Islet precursor cell (in vitro differentiated cells): ENCODE results near the gene ABCA8.
"Not testable (repeated sequence)": the region's sequence is repeated elsewhere in the genome, so short reads cannot be mapped to it uniquely, and the experiment has no call there.

ENCODE experiments used
- DNase-seq: peaks from one replicate; pipeline ENCODE4 v3.0.0-alpha.2; 2018

ABCA8 gene, protein sequence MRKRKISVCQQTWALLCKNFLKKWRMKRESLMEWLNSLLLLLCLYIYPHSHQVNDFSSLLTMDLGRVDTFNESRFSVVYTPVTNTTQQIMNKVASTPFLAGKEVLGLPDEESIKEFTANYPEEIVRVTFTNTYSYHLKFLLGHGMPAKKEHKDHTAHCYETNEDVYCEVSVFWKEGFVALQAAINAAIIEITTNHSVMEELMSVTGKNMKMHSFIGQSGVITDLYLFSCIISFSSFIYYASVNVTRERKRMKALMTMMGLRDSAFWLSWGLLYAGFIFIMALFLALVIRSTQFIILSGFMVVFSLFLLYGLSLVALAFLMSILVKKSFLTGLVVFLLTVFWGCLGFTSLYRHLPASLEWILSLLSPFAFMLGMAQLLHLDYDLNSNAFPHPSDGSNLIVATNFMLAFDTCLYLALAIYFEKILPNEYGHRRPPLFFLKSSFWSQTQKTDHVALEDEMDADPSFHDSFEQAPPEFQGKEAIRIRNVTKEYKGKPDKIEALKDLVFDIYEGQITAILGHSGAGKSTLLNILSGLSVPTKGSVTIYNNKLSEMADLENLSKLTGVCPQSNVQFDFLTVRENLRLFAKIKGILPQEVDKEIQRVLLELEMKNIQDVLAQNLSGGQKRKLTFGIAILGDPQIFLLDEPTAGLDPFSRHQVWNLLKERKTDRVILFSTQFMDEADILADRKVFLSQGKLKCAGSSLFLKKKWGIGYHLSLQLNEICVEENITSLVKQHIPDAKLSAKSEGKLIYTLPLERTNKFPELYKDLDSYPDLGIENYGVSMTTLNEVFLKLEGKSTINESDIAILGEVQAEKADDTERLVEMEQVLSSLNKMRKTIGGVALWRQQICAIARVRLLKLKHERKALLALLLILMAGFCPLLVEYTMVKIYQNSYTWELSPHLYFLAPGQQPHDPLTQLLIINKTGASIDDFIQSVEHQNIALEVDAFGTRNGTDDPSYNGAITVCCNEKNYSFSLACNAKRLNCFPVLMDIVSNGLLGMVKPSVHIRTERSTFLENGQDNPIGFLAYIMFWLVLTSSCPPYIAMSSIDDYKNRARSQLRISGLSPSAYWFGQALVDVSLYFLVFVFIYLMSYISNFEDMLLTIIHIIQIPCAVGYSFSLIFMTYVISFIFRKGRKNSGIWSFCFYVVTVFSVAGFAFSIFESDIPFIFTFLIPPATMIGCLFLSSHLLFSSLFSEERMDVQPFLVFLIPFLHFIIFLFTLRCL (N-terminal part only)

DNA sequence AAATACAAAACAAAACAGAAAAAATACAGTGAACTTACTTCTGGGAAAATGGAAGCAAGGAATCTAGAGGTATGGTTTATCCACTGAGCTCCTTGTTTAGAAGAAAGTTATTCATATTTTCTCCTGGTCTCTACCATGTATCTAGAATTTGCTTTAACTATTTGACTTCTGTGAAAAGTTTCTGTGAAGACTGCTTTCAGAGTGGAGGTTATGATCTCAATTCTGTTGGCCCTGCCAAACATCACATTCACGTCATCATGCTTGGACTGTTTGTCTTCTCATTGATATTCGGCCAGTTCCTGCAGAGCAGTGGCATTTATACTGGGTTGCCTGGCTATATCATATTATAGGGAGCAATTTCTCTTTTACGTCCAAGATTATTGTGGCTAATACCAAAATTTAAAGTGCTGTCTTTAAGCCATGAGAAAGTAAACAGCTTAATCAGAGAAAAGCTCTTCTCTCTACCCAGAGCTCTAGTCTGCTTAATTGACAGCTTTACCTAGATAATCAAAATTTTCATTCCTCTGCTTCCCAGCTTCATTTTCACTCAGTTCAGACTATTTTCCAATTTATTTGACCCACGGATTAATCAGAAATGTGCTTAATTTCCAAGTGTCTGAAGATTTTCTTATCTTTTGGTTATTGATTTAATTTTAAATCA lies at the start of gene ABCA8:
TSS of gene ABCA8 (minus strand) at position 212 of the 661 bp plus-strand sequence. CDS start 13,358 bp downstream, outside the sequence.
- DNase-seq: no peak

- DNase-seq: not testable (repeated sequence)
These were observed 49.6 kb upstream of the ABCA8 start for GRCh38 chr17:69004759-69005158.

GRCh38 chr17:68999743-69000142 lies 44.6 kb upstream of the ABCA8 start:
- not testable (repeated sequence) for DNase-seq

DNA sequence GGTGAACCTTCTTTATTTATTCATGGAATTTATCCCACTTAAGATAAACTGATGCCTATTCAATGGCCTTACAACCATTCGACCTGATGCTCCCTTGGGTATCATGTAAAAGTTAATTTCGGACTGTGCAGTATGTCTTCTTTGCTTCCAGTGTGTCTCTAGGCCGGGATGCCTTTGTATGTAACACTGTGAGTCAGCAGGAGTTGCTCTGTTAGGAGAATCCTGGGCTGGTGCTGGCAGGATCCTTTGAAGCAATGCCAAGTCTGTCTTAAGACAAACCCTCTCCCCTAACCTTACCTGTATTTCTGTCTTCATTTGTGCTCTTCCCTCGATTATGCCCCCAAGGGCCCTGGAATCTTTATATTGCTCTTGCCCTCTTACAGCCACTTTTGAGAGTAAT lies 37.9 kb upstream of the ABCA8 start:
- DNase-seq: no peak

DNA sequence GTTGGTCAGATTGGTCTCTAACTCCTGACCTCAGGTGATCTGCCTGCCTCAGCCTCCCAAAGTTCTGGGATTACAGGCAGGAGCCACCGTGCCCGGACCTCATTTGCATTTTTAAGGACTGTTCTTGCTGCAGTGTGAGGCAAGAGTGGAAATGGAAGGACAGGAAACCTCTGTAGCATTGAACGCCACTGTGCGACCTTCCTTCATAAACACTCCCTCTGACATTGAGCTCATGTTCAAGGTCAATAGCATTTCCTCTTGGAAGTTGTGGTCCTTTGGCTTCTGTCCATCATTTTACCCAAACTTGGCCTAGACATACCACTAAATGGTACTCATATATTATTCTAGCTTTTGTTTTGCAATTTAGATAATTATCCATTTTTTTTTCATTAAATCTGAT lies 32.8 kb upstream of the ABCA8 start:
- no peak for DNase-seq

DNA sequence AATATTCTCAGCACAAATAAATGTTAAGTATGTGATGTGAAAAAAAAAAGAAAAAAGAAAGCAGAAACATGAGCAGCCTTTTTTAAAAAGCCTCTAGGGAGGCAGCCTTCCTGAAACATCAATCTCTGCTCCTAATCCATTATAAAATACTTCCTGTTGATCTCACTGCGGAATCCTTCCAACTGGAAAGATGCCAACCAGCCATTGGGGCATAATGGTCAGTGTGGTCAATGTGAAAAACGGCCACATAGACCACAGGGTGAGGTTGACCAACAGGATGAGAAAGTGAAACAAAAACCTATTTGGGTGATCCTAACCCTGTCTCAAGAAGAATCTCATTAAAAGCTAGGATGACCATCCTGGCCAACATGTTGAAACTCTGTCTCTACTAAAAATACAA lies 26.1 kb upstream of the ABCA8 start:
- DNase-seq: no peak

- DNase-seq: no peak
These were observed 18.1 kb upstream of the ABCA8 start for GRCh38 chr17:68973098-68973846.

- no peak for DNase-seq
These were observed 17.0 kb upstream of the ABCA8 start for GRCh38 chr17:68972119-68972704.

GRCh38 chr17:68969101-68969500 lies 13.9 kb upstream of the ABCA8 start:
- no peak for DNase-seq

- no peak for DNase-seq
These were observed 8.8 kb upstream of the ABCA8 start for GRCh38 chr17:68963958-68964357.

- DNase-seq: no peak
These were observed 6.2 kb upstream of the ABCA8 start for GRCh38 chr17:68961214-68961882.

DNA sequence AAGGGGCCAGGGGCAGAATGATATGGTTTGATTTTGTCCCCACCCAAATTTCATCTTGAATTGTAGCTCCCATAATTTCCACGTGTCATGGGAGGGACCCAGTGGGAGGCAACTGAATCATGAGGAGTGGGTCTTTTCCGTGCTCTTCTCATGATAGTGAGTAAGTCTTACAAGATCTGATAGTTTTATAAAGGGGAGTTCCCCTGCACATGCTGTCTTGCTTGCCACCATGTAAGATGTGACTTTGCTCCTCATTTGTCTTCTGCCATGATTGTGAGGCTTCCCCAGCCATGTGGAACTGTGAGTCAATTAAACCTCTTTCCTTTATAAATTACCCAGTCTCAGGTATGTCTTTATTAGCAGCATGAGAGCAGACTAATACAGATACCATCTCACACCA lies 3.9 kb upstream of the ABCA8 start:
- not testable (repeated sequence) for DNase-seq

DNA sequence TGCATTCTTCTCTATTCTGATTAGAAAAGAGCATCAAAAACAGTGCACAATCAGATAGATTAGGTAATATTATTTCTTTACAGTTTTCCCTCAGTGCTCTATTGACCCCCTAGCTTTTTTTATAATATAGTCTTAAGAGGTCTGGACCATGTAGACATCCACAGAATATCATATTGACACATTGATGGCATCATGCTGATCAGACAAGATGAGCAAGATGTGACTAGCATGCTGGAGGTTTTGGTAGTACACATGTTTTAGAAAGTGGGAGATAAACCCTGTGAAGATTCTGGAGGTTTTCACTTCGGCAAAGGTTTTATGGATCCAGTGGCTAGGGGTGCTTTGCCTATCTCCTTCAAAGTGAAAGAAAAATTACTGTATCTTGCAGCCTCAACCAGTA lies 2.8 kb upstream of the ABCA8 start:
- no peak for DNase-seq

DNA sequence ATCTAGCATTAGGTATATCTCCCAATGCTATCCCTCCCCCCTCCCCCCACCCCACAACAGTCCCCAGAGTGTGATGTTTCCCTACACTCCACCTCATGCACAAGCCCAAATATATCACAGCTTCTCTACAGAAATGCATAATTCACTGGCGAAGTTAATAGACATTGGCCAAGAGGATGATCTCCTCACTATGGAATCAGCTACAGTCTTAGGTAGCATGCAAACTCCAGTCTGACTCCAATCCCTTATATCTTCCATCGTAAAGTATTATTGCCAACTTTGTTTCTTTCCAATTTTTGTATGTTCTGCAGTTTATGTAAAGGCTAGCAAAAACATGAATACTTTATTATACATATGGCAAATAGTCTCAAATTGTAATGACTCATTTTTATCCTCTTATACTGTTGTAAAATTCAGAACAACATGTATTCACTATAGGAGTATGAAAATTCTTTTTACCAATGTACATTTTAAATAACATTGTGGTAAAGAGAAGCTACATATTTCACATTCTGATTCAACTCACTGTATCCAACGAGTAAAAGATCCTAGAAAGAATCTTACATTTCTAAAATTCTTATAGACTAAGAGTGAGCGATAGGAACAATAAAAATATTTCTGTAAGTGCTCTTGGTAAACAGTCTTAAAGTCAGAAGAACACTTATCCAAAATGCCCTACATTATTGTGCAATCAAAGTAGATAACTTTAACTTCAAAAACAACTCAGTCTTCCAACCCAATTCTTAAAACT lies 871 bp downstream of the ABCA8 start:
- no peak for DNase-seq

DNA sequence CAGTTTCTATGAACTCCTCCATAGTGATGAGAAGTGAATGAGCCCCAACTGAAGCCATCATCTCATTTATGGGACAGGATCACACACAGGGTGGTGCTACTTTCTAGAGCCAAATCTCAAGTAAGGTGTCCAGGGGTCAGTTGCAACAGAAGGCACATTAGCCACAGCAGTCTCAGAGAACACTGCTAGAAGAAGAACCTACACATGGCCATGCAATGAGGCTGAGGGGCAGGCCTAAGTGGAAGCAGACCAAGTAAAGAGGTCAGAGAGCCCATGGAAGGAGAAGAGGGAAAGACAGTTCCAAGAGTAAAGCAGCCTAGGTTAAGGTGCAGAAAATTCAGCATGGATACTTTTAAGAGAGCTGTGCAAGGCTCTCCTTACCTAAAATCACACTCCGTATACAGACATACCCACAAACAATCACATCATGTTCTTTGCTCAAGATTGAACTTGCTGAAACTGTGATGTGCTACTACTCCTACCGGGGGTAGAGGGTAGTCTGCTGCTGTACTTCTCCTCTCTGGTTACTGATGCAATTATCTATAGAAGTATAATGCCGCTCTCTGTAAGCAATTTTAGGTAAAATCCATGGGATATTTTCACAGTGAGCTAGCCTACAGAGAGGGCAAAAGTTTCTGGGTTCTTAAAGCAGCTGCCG lies 1.7 kb downstream of the ABCA8 start:
- no peak for DNase-seq

DNA sequence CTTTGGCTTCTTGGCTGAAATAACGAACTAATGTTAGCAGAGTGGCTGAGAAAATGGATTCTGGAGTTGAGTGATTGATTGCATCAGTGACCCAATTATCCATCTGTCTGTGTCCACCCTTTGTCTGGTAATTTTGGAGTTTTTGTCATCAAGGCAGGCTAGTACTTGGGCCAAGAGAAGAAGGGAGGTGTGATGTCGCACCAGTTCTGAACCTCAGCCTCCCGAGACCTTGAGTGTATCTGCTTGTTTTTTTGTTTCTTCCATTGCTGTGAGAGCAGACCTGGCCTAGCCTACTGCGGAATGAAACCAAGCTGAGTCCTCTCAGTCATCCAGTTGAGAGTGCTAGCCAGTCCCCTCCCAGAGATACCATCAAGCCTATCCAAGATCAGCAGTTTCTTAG lies 4.5 kb downstream of the ABCA8 start:
- DNase-seq: no peak

DNA sequence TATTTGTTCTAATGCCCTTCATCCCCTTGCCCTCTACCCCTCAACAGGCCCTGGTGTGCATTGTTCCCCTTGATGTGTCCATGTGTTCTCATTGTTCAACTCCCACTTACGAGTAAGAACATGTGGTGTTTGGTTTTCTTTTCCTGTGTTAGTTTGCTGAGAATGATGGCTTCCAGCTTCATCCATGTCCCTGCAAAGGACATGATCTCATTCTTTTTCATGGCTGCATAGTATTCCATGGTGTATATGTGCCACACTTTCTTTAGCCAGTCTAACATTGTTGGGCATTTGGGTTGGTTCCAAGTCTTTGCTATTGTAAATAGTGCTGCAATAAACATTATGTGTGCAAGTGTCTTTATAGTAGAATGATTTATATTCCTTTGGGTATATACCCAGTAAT lies 7.3 kb downstream of the ABCA8 start:
- DNase-seq: not testable (repeated sequence)

DNA sequence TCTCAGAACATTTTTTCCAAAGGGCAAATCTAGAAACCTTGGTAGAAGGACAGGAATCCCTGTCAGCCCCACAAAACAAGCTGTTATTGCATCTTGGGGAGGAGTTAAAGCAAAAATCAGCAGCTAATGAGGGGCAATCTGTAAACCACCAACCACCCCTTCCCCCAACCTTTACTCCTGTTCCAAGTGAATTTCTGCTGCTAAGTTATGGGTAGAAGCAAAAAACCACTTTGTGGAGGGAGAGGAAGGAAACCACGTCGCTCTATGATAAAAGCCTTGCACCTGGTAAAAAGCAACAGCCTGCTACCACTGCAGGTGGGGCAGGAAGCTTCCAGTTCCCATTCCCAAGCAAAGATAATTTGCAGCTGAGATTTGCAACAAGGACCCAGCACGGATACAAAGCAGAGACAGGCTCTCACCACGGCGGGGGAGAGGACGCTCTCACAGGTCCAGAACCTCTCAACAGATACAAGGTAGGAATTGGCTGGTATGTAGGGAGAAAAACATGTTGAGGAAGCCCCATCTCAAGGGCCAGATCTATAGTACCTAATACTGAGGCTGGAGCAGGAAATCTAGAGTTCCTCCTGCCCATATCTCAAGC lies 10.7 kb downstream of the ABCA8 start:
- DNase-seq: no peak

DNA sequence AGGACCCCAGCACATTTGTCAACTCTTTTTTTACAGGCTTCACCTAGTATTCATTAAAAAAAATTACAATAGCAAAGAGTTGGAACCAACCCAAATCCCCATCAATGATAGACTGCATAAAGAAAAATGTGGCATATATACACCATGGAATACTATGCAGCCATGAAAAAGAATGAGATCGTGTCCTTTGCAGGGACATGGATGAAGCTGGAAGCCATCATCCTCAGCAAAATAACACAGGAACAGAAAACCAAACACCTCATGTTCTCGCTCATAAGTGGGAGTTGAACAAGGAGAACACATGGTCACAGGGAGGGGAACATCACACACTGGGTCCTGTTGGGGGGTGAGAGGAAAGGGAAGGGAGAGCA lies 11.4 kb downstream of the ABCA8 start:
- not testable (repeated sequence) for DNase-seq
